ENCODE measurements around the gene EEF1AKMT3.
"Not testable (repeated sequence)": the region's sequence is repeated elsewhere in the genome, so short reads cannot be mapped to it uniquely, and the experiment has no call there.

Gene EEF1AKMT3

GRCh38 chr12:57813111-57813970, 40.9 kb downstream of the EEF1AKMT3 start:
- TF ChIP-seq CTCF (conservative IDR thresholded peaks at IDR 0.05) (no peak), ZFX (IDR thresholded peaks at IDR 0.05) (no peak)
- H3K27ac ChIP-seq: no peak overlapping the region

GRCh38 chr12:57813971-57814772, 41.8 kb downstream of the EEF1AKMT3 start:
- TF ChIP-seq CTCF (conservative IDR thresholded peaks at IDR 0.05): no peak
- no peak for TF ChIP-seq ZFX (IDR thresholded peaks at IDR 0.05)
- no peak overlapping the region for H3K27ac ChIP-seq

DNA sequence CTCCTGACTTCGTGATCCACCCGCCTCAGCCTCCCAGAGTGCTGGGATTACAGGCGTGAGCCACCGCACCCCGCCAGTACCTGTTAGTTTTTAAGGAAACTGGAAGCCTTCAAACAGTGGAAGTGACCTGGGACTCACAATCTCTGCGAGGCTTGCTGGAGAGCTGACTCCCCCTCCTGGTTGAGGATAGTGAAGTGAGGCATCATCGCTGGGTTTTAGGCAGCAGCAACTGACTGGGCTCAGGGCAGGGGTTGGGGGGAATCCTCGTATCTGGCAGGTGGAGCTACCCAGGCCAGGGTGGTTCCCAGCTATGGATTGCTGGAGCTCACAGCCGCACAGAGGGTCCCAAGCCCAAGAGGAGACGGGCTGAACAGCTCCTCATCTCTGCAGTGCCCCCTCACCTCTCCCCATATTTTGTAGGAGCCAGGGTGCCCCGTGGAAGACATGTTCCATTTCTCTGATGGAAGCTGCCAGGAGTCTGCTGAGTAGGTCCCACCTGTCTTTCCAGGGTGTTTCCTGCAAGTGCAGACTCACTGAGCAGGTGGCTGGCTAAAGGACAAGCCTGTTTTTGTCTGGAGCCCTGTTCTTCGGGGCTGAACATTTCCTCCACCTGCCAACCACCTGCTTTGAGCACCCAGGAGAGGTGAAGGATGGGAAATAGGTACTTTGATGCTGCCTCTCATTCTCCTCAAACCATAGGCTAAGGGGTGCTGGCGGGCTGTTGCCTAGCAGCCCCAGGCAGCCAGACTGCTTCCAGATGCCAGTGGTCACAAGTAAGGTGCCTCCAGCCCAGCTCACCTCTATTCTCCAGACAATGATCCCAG, 43.0 kb downstream of the EEF1AKMT3 start:
- no peak overlapping the region for H3K27ac ChIP-seq
- no peak for TF ChIP-seq CTCF (conservative IDR thresholded peaks at IDR 0.05)
- no peak for TF ChIP-seq ZFX (IDR thresholded peaks at IDR 0.05)

- TF ChIP-seq CTCF (conservative IDR thresholded peaks at IDR 0.05): no peak
- no peak for TF ChIP-seq ZFX (IDR thresholded peaks at IDR 0.05)
- no peak overlapping the region for H3K27ac ChIP-seq
Observed at GRCh38 chr12:57816001-57816854, 43.8 kb downstream of the EEF1AKMT3 start.

GRCh38 chr12:57816855-57817151, 44.4 kb downstream of the EEF1AKMT3 start:
- TF ChIP-seq ZFX (IDR thresholded peaks at IDR 0.05) (no peak), CTCF (conservative IDR thresholded peaks at IDR 0.05) (no peak)
- H3K27ac ChIP-seq: no peak overlapping the region

DNA sequence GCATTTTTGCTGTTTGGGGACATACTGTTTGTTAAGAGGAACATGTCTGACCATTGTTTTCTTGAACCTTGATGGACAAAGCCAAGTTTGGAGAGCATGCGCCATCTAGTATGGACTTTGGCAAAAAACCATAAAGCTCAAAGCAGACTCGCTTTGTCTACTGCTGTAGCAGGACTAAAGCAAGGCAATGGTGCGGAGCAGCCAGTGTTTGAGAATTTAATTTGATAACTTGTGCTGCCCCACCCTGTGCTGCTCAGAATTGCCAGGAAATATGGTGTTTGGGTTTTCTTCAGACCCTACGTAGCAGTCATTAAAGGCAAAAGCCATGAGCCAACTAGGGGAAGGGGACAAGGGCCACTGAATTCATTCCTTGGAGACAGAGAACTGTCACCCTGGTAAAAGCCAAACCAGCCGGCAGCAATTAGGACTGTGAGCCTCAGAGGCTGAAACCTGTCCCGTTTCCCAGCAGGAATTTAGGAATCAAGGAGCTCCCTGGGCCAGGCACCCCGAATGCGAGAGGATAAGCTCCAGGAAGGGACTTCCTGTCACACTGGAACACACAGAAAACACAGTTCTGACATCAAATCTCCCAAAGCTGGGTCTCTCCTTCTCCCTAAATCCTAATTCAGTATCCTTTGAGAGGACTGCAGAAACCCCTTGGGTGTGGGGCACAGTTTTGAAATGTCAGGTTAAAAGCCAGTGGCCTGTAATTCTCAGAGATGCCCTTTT, 45.0 kb downstream of the EEF1AKMT3 start:
- H3K27ac ChIP-seq: no peak overlapping the region
- TF ChIP-seq CTCF (conservative IDR thresholded peaks at IDR 0.05) (no peak), ZFX (IDR thresholded peaks at IDR 0.05) (no peak)

DNA sequence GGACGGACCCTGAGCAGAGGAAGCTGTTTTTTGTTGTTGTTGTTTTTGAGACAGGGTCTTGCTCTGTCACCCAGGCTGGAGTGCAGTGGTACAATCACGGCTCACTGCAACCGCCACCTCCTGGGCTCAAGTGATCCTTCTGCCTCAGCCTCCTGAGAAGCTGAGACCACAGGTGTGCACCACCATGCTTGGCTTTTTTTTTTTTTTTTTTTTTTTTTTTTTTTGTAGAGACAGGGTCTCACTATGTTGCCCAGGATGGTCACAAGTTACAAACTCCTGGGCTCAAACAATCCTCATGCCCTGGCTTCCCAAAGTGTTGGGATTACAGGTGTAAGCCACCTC, 45.5 kb downstream of the EEF1AKMT3 start:
- H3K27ac ChIP-seq: not testable (repeated sequence)

DNA sequence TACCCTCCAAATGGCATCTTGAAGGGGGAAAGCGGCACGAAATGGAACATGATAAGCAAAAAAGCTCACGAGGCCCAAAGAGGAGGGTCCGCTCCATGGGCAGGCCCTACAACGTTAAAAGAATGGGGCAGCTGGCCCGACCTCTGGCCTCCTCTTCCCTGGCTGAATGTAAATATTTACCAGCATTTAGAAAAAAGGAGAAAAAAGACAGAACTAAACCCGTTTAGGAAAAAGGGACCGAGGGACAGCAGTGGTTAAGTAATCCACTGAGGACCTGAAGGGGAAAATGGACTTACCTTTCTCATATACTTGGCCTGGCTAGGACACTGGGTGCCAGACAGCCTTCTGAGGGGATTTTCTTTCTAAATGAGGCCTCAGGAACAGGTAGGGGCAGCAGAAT, 47.7 kb downstream of the EEF1AKMT3 start:
- H3K27ac ChIP-seq: not testable (repeated sequence)

DNA sequence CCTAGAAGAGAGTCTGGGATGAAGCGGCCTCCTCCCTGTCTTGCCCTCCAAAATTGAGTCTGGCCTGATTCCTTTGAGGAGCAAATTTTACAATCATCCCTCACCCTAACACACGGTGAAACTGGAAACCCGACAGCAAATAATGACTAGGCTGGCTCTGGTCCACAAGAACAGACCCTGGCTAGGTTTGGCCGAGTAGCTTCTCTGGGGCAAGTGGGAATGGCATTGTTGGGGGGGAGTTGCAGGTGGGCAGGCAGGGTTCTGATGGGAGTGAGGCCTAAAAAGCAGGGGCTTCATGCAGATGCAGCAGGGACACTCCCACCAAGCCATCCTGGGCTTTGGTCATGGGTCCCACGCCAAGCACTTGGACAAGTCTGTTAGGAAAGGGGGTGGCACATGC, 48.6 kb downstream of the EEF1AKMT3 start:
- not testable (repeated sequence) for H3K27ac ChIP-seq
